ENCODE results near the gene HYOU1.
"Not testable (repeated sequence)": the region's sequence is repeated elsewhere in the genome, so short reads cannot be mapped to it uniquely, and the experiment has no call there.

The HYOU1 gene

GRCh38 chr11:119018074-119018938, 38.7 kb downstream of the HYOU1 start, which contains the start of the genes RPS25 and TRAPPC4:
Gene RPS25, minus strand, starts transcription at chr11:119018343. Its CDS starts 59 bp downstream, at chr11:119018284.
Gene TRAPPC4, plus strand, starts transcription at chr11:119018766. Its CDS starts 30 bp downstream, at chr11:119018796.
- peak; percentile 85 for DNase-seq (ENCODE audit: low read depth)

DNA sequence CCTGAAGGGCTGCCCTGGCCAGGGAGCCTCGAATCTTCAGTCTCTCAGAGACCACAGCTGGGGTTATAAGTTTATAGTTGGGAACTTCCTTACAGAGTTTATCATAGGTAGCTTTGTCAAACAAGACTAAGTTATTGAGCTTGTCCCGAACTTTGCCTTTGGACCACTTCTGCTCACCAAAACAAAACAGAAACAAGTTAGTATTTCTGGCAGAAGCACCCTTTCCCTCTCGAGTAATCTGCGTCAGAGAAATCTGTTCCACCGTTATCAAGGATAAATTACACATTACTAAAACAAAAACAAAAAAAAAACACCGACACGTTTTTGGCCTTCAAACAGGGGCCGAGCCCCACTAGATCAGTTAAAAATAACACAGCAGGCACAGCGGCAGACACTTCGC, 39.6 kb downstream of the HYOU1 start:
- not testable (repeated sequence) for DNase-seq (ENCODE audit: low read depth)

GRCh38 chr11:119016216-119017009, 40.6 kb downstream of the HYOU1 start:
- no peak for DNase-seq (ENCODE audit: low read depth)

DNA sequence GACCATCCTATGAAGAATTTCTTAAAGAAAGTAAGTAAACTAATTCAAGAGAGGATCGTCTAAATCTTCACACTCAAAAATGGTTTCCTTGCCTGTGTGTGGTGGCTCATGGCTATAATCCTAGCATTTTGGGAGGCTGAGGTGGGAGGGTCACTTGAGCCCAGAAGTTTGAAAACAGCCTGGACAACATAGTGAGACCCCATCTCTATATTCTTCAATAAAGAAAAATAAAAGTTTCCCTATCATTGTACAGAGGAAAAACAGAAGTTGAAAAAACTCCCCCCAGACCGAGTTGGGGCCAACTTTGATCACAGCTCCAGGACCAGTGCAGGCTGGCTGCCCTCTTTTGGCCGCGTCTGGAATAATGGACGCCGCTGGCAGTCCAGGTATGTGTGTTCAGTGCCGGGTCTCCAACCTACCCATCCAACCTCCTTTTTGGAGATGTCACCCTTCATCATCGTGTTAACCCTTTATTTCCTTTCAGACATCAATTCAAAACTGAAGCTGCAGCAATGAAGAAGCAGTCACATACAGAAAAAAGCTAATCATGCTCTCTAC, 41.9 kb downstream of the HYOU1 start:
- no peak for DNase-seq (ENCODE audit: low read depth)

DNA sequence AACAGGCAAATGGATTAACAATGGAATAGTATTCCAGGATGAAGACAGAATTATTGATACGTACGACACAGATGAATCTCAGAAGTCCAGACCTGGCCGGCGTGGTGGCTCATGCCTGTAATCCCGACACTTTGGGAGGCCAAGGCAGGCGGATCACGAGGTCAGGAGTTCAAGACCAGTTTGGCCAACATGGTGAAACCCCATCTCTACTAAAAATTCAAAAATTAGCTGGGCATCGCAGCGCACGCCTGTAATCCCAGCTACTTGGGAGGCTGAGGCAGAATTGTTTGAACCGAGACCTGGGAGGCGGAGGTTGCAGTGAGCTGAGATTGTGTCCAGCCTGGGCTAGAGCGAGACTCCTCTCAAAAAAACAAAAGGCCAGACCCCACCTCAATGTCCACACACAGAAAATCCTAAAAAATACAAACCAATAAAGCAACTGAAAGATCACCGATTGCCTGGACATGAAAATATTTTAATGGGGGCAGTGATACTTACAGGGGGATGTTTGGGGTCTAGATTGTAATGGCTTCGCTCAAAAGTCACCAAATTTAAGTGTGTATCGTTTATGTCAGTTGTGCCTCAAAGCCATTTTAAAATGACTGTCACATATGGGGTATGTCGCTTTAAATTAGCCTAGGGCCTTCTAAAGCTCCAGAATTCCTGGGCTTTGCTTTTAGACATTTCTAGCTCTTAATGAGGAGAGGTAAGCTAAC, 42.6 kb downstream of the HYOU1 start:
- DNase-seq (ENCODE audit: low read depth) = no peak

GRCh38 chr11:119012629-119013170, 44.3 kb downstream of the HYOU1 start:
- no peak for DNase-seq (ENCODE audit: low read depth)

DNA sequence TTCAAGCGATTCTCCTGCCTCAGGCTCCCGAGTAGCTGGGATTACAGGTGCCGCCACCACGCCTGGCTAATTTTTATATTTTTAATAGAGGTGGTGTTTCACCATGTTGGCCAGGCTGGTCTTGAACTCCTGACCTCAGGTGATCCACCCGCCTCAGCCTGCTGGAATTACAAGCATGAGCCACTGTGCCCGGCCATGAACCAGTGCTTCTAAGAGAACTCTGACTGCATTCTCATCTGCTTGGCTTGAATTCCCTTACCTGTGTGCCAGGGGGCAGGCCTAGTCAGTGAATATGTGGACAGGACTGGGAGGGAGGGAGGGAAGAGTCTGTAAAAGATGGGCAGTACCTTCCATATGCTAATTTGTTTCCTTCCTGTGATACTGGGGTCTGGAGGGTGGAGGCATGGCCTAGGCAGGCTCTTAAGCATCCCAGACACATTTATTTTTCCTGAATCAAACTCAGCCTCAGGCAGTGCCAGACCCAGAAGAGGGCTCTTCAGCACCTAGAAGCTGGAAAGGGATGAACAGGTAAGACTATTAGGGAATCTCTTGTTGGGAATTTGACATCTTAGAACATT, 45.4 kb downstream of the HYOU1 start:
- DNase-seq (ENCODE audit: low read depth) = no peak

DNA sequence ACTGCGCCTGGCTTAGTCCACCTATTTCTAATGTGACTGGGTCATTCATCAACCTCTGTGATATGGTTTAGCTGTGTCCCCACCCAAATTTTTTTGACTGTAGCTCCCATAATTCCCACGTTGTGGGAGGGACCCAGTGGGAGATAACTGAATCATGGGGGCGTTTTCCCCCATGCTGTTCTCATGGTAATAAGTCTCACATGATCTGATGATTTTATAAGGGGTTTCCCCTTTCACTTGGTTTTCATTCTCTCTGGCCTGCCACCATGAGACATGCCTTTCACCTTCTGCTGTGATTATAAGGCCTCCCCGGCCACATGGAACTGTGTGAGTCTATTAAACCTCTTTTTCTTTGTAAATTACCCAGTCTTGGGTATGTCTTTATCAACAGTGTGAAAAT, 50.3 kb downstream of the HYOU1 start:
- DNase-seq (ENCODE audit: low read depth) = no peak

DNA sequence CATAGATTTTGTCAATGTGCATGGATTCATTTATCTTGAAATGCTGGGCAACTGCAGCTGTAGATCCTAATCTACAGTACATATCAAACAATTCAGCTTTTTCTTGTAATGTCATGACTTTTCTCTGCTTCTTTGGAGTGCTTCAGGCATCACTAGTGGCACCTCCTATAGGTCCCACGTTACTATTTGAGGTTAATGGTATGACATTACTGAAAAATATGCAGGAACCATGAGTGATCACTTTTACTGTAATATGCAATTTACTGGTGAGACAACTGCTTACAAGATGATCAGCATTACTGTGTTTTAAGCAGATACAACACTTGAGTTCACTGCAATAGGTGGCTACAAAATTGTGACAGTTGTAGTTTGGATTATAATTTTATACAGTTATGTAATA, 56.1 kb downstream of the HYOU1 start:
- DNase-seq (ENCODE audit: low read depth) = no peak

DNA sequence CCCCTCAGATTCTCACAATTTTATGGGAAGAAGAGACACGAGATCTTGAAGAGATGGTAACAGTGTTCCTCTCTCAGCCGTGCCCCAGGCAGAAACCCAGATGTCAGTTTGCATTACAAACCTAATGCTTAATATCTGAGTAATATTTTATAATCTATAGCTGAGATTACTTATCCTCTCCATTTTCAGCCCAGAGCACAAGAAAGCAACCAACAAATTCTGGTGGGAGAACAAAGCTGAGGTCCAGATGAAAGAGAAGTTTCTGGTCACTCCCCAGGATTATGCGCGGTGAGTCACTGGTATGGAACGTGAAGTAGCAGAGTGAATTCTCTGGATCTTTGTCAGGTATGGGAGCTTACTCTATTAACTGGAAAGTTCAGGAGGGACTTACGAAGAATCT, 58.2 kb downstream of the HYOU1 start:
- no peak for DNase-seq (ENCODE audit: low read depth)

DNA sequence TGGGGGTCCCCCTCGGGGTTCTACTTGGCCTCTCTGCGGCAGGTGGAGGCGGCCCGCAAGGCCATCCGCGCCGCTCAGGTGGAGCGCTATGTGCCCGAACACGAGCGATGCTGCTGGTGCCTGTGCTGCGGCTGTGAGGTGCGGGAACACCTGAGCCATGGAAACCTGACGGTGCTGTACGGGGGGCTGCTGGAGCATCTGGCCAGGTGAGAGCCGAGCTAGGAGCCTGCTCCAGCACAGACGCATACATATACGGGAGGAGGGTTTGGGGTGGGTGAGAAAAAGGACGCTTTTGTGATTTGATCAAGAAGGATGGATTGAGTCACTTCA, 58.7 kb downstream of the HYOU1 start:
- DNase-seq (ENCODE audit: low read depth) = no peak

DNA sequence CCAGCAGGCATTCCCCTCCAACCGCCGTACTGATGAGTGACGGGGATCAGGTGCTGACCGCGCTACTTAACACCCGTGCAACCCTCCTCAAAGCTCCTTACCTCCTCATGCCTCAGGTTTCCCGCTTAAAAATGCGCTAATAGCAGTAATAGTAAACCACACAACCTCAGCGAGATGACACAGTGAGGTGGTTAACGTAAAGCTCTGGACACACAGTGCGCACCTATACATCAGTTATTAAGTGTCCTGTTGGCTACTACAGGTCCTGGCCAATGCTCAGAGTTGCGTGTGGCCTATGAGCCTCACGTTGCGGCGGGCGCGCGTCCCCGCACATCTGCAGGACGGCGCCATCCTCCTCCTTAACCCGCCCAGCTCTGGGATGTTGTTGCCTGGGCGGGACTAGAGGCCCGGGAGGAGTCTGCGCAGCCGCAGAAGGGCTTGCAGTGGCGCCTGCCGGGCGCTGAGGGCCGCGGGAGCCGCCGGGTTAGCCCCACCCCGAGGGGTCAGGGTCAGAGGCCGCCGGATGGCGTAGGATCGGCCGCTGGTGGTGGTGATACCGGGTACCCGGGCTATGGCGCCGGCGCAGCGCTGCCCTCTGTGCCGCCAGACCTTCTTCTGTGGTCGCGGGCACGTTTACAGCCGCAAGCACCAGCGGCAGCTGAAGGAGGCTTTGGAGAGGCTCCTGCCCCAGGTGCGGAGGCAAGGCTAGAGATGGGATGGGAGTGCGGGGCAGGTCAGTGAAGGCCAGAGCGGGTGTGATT, 59.2 kb downstream of the HYOU1 start, which contains the start of gene CENATAC:
Gene CENATAC (plus strand): TSS at position 512 of the 761 bp plus-strand sequence. CDS start 60 bp downstream, at position 572.
- DNase-seq (ENCODE audit: low read depth) = peak; percentile 46

GRCh38 chr11:118996926-118997626, 59.9 kb downstream of the HYOU1 start:
- DNase-seq (ENCODE audit: low read depth) = no peak
